ENCODE results near the gene ANKRD44.

The ANKRD44 gene

GRCh38 chr2:197031803-197032202, 278.8 kb downstream of the ANKRD44 start:
- no peak overlapping the region for H4K91ac ChIP-seq (ENCODE audit: low read length)
- no peak overlapping the region for H3K9ac ChIP-seq (ENCODE audit: low read length)
- H3K4me2 ChIP-seq (ENCODE audit: low read length, poor library complexity, severe bottlenecking) = no peak overlapping the region
- H3K79me1 ChIP-seq (replicated peaks; ENCODE audit: low read length, poor library complexity, severe bottlenecking) = no peaks in the 10 kb centered on the region
- DNase-seq = no peak
- H3K18ac ChIP-seq (ENCODE audit: low read depth in 1 of 2, low read length in 2 of 2) = no peak overlapping the region
- H2BK12ac ChIP-seq (ENCODE audit: low read length in 2 of 2) = no peak overlapping the region
- H3K9me3 ChIP-seq (ENCODE audit: control insufficient read depth, low read length) = peaks cover 6% of the 10 kb centered on the region
- H2BK15ac ChIP-seq (ENCODE audit: low read depth, poor library complexity, severe bottlenecking) = no peak overlapping the region
- H3K27ac ChIP-seq (ENCODE audit: low read length, poor library complexity, severe bottlenecking) = no peak overlapping the region
- H3K4ac ChIP-seq (ENCODE audit: low read depth in 1 of 2, low read length in 2 of 2) = no peak overlapping the region
- no peak overlapping the region for H2AFZ ChIP-seq (ENCODE audit: low read depth, low read length)
- H3K4me3 ChIP-seq (ENCODE audit: insufficient read depth in 1 of 2, low read depth in 1 of 2, low read length in 2 of 2) = no peak overlapping the region
- no peaks in the 10 kb centered on the region for H3K36me3 ChIP-seq (ENCODE audit: control insufficient read depth in 1 of 2, insufficient read depth in 2 of 2, low read depth in 1 of 2, low read length in 2 of 2)
- H2BK120ac ChIP-seq (ENCODE audit: low read depth, low read length) = no peak overlapping the region
- H4K8ac ChIP-seq (ENCODE audit: low read length) = no peak overlapping the region
- no peak overlapping the region for H3K14ac ChIP-seq (ENCODE audit: low read length in 2 of 2)
- H2BK5ac ChIP-seq (ENCODE audit: low read depth, low read length, poor library complexity, severe bottlenecking) = no peak overlapping the region
- H3K27me3 ChIP-seq (ENCODE audit: control insufficient read depth in 1 of 2, insufficient read depth in 1 of 2, low read length in 2 of 2) = no peaks in the 10 kb centered on the region
- peaks cover 3% of the 10 kb centered on the region for H3K4me1 ChIP-seq (ENCODE audit: control insufficient read depth, insufficient read depth, low read depth, low read length)
- H3K23ac ChIP-seq (ENCODE audit: low read length in 2 of 2) = no peak overlapping the region
- H2AK5ac ChIP-seq (ENCODE audit: low read length, severe bottlenecking) = no peak overlapping the region

- Histone ChIP-seq H2AFZ (ENCODE audit: low read depth, low read length) (no peak overlapping the region), H4K8ac (ENCODE audit: low read length) (no peak overlapping the region), H3K4me3 (ENCODE audit: insufficient read depth in 1 of 2, low read depth in 1 of 2, low read length in 2 of 2) (no peak overlapping the region), H3K27ac (ENCODE audit: low read length, poor library complexity, severe bottlenecking) (no peak overlapping the region), H3K18ac (ENCODE audit: low read depth in 1 of 2, low read length in 2 of 2) (no peak overlapping the region), H3K9ac (ENCODE audit: low read length) (no peak overlapping the region), H3K4me2 (ENCODE audit: low read length, poor library complexity, severe bottlenecking) (no peak overlapping the region), H3K36me3 (ENCODE audit: control insufficient read depth in 1 of 2, insufficient read depth in 2 of 2, low read depth in 1 of 2, low read length in 2 of 2) (no peaks in the 10 kb centered on the region), H3K79me1 (replicated peaks; ENCODE audit: low read length, poor library complexity, severe bottlenecking) (no peaks in the 10 kb centered on the region), H4K91ac (ENCODE audit: low read length) (no peak overlapping the region), H3K4ac (ENCODE audit: low read depth in 1 of 2, low read length in 2 of 2) (no peak overlapping the region), H2BK120ac (ENCODE audit: low read depth, low read length) (no peak overlapping the region), H3K14ac (ENCODE audit: low read length in 2 of 2) (no peak overlapping the region), H2BK12ac (ENCODE audit: low read length in 2 of 2) (no peak overlapping the region), H3K4me1 (ENCODE audit: control insufficient read depth, insufficient read depth, low read depth, low read length) (peaks cover 3% of the 10 kb centered on the region), H3K9me3 (ENCODE audit: control insufficient read depth, low read length) (peaks cover 6% of the 10 kb centered on the region), H2BK5ac (ENCODE audit: low read depth, low read length, poor library complexity, severe bottlenecking) (no peak overlapping the region), H2AK5ac (ENCODE audit: low read length, severe bottlenecking) (no peak overlapping the region), H3K27me3 (ENCODE audit: control insufficient read depth in 1 of 2, insufficient read depth in 1 of 2, low read length in 2 of 2) (no peaks in the 10 kb centered on the region), H2BK15ac (ENCODE audit: low read depth, poor library complexity, severe bottlenecking) (no peak overlapping the region), H3K23ac (ENCODE audit: low read length in 2 of 2) (no peak overlapping the region)
- no peak for DNase-seq
- 86% methylated on average over 2 of the region's 3 CpGs for whole genome bisulfite sequencing
These were observed 280.5 kb downstream of the ANKRD44 start for GRCh38 chr2:197030090-197030489.

GRCh38 chr2:197028633-197029032, 281.9 kb downstream of the ANKRD44 start:
- Histone ChIP-seq H3K18ac (ENCODE audit: low read depth in 1 of 2, low read length in 2 of 2) (no peak overlapping the region), H4K91ac (ENCODE audit: low read length) (no peak overlapping the region), H2BK5ac (ENCODE audit: low read depth, low read length, poor library complexity, severe bottlenecking) (no peak overlapping the region), H3K4me3 (ENCODE audit: insufficient read depth in 1 of 2, low read depth in 1 of 2, low read length in 2 of 2) (no peak overlapping the region), H3K14ac (ENCODE audit: low read length in 2 of 2) (no peak overlapping the region), H2BK15ac (ENCODE audit: low read depth, poor library complexity, severe bottlenecking) (no peak overlapping the region), H2BK120ac (ENCODE audit: low read depth, low read length) (no peak overlapping the region), H3K9ac (ENCODE audit: low read length) (no peak overlapping the region), H3K4me2 (ENCODE audit: low read length, poor library complexity, severe bottlenecking) (no peak overlapping the region), H3K27me3 (ENCODE audit: control insufficient read depth in 1 of 2, insufficient read depth in 1 of 2, low read length in 2 of 2) (no peaks in the 10 kb centered on the region), H3K79me1 (replicated peaks; ENCODE audit: low read length, poor library complexity, severe bottlenecking) (no peaks in the 10 kb centered on the region), H3K23ac (ENCODE audit: low read length in 2 of 2) (no peak overlapping the region), H2AFZ (ENCODE audit: low read depth, low read length) (no peak overlapping the region), H3K9me3 (ENCODE audit: control insufficient read depth, low read length) (peaks cover 6% of the 10 kb centered on the region), H3K4ac (ENCODE audit: low read depth in 1 of 2, low read length in 2 of 2) (no peak overlapping the region), H2BK12ac (ENCODE audit: low read length in 2 of 2) (no peak overlapping the region), H3K36me3 (ENCODE audit: control insufficient read depth in 1 of 2, insufficient read depth in 2 of 2, low read depth in 1 of 2, low read length in 2 of 2) (no peaks in the 10 kb centered on the region), H3K4me1 (ENCODE audit: control insufficient read depth, insufficient read depth, low read depth, low read length) (peaks cover 3% of the 10 kb centered on the region), H4K8ac (ENCODE audit: low read length) (no peak overlapping the region), H2AK5ac (ENCODE audit: low read length, severe bottlenecking) (no peak overlapping the region), H3K27ac (ENCODE audit: low read length, poor library complexity, severe bottlenecking) (no peak overlapping the region)
- DNase-seq = no peak
- 91% methylated on average over 2 of the region's 3 CpGs for WGBS

- peak; percentile 72 for DNase-seq
- Histone ChIP-seq H3K9ac (ENCODE audit: low read length) (no peak overlapping the region), H4K8ac (ENCODE audit: low read length) (no peak overlapping the region), H3K23ac (ENCODE audit: low read length in 2 of 2) (no peak overlapping the region), H3K27me3 (ENCODE audit: control insufficient read depth in 1 of 2, insufficient read depth in 1 of 2, low read length in 2 of 2) (no peaks in the 10 kb centered on the region), H3K4me3 (ENCODE audit: insufficient read depth in 1 of 2, low read depth in 1 of 2, low read length in 2 of 2) (no peak overlapping the region), H2BK120ac (ENCODE audit: low read depth, low read length) (no peak overlapping the region), H2AFZ (ENCODE audit: low read depth, low read length) (no peak overlapping the region), H2BK5ac (ENCODE audit: low read depth, low read length, poor library complexity, severe bottlenecking) (no peak overlapping the region), H3K4me1 (ENCODE audit: control insufficient read depth, insufficient read depth, low read depth, low read length) (peaks cover 3% of the 10 kb centered on the region), H3K18ac (ENCODE audit: low read depth in 1 of 2, low read length in 2 of 2) (no peak overlapping the region), H4K91ac (ENCODE audit: low read length) (no peak overlapping the region), H2BK15ac (ENCODE audit: low read depth, poor library complexity, severe bottlenecking) (no peak overlapping the region), H3K27ac (ENCODE audit: low read length, poor library complexity, severe bottlenecking) (no peak overlapping the region), H3K4me2 (ENCODE audit: low read length, poor library complexity, severe bottlenecking) (no peak overlapping the region), H3K4ac (ENCODE audit: low read depth in 1 of 2, low read length in 2 of 2) (no peak overlapping the region), H3K36me3 (ENCODE audit: control insufficient read depth in 1 of 2, insufficient read depth in 2 of 2, low read depth in 1 of 2, low read length in 2 of 2) (no peaks in the 10 kb centered on the region), H3K9me3 (ENCODE audit: control insufficient read depth, low read length) (peaks cover 6% of the 10 kb centered on the region), H2AK5ac (ENCODE audit: low read length, severe bottlenecking) (no peak overlapping the region), H2BK12ac (ENCODE audit: low read length in 2 of 2) (no peak overlapping the region), H3K79me1 (replicated peaks; ENCODE audit: low read length, poor library complexity, severe bottlenecking) (no peaks in the 10 kb centered on the region), H3K14ac (ENCODE audit: low read length in 2 of 2) (no peak overlapping the region)
- 10% methylated on average over 3 of the region's 4 CpGs for WGBS
These were observed 282.4 kb downstream of the ANKRD44 start for GRCh38 chr2:197028230-197028629.
